Measurements from ENCODE around the gene PGM5.

DNA sequence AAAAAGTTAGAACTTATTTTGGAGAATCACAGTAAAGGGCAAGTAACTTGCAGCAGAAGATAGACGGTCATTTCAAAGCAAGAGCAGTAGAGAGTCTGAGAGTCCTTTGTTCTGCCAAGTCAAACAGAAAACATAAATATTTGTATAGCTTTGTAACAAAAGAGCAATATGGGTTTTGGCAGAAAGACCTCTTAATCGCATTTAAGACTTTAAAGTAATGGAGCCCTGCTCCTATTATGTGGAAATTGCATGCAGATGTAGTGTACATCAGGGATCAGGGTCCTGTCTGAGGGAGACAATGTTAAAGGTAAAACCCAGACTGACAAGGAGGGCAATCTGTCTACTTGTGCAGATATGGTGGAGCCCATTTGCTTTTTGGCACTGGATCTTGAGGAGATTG, 87.2 kb downstream of the PGM5 start:
- TF ChIP-seq, protein P1, sequence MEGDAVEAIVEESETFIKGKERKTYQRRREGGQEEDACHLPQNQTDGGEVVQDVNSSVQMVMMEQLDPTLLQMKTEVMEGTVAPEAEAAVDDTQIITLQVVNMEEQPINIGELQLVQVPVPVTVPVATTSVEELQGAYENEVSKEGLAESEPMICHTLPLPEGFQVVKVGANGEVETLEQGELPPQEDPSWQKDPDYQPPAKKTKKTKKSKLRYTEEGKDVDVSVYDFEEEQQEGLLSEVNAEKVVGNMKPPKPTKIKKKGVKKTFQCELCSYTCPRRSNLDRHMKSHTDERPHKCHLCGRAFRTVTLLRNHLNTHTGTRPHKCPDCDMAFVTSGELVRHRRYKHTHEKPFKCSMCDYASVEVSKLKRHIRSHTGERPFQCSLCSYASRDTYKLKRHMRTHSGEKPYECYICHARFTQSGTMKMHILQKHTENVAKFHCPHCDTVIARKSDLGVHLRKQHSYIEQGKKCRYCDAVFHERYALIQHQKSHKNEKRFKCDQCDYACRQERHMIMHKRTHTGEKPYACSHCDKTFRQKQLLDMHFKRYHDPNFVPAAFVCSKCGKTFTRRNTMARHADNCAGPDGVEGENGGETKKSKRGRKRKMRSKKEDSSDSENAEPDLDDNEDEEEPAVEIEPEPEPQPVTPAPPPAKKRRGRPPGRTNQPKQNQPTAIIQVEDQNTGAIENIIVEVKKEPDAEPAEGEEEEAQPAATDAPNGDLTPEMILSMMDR (IDR thresholded peaks at IDR 0.05): no peak
- TF ChIP-seq POLR2A (IDR thresholded peaks at IDR 0.05): no peak
